Thyroid gland (tissue), 4 donors: ENCODE data around the gene NQO2.
"Not testable (repeated sequence)": the region's sequence is repeated elsewhere in the genome, so short reads cannot be mapped to it uniquely, and the experiment has no call there.

Experiments
- CTCF ChIP-seq, 6 experiments: fragments of 200-600 bp in 3 of 6; fragments of 450-650 bp in 3 of 6; sonication (generic) in 3 of 6; IDR thresholded peaks; one replicate each; pipeline ENCODE4 v1.5.1; 2016 to 2019; ENCODE audit warnings: antibody characterized with exemption in 6 of 6, mild to moderate bottlenecking in 2 of 6, inconsistent platforms in 1 of 6, moderate library complexity in 1 of 6
- POLR2A ChIP-seq, 2 donors: fragments of 450-650 bp; IDR thresholded peaks; one replicate each; pipeline ENCODE4 v1.6.1; 2017; ENCODE audit warnings: antibody characterized with exemption in 2 of 2, mild to moderate bottlenecking in 2 of 2, moderate library complexity in 1 of 2

GRCh38 chr6:3055158-3055499, 55.4 kb downstream of the NQO2 start:
- not testable (repeated sequence) for TF ChIP-seq CTCF, POLR2A (IDR thresholded peaks at IDR 0.05)
